Right hindlimb (tissue), 1 donor: ENCODE data around the gene KRTAP17-1.
"Not testable (repeated sequence)": the region's sequence is repeated elsewhere in the genome, so short reads cannot be mapped to it uniquely, and the experiment has no call there.

Source experiments
- DNase-seq: peaks from one replicate; pipeline ENCODE4 v3.0.0-alpha.2; 2018

The KRTAP17-1 gene

DNA sequence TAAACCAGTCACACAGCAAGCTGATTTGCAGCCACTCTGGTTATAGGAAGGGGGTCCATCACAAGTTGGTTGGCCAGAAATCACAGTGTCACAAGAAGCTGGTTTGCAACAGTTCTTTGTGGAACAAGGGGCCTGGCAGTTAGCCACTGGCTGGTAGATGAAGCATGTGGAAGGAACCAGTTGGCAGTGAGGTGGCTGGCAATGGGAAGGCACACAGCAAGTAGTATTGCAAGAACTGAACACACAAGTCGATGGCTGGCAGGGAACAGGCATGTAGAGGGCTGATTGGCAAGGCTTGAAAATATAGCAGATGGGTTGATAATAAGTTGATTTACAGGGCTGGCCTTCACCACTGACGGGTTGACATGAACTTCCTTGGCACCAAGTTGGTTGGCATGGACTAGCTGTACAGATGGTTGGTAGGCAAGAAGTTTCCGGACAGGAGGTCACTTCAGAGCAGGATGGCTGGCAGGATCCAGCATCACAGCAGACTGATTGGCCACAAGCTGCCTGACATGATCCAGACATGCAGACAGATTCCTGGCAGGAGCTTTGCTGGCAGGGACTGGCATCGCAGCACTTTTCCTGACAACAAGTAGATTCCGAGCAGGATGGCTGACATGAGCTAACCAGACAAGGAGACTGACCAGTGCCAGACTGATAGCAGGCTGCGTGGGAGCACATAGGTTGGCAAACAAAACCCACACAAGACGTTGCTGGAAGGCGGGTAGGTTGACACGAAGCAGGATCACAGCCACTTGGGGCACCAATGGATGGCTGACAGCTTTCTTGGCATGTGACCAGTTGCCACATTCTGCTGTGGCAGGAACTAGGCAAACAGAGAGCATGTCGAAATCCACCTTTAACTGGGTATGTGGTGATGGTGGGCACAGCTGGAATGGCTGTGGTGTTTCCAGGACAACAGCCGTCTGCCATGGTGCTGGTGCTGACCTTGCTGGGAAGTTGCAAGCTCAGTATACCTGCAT, 13.3 kb downstream of the KRTAP17-1 start, which contains the start of gene KRTAP29-1:
Gene KRTAP29-1, minus strand, starts transcription at position 936 of the 986 bp plus-strand sequence. Its CDS starts 0 bp downstream, at position 936.
- no peak for DNase-seq

- DNase-seq = no peak
These were observed 14.2 kb downstream of the KRTAP17-1 start for GRCh38 chr17:41301204-41301790.

GRCh38 chr17:41298458-41299135, 16.9 kb downstream of the KRTAP17-1 start:
- no peak for DNase-seq

DNA sequence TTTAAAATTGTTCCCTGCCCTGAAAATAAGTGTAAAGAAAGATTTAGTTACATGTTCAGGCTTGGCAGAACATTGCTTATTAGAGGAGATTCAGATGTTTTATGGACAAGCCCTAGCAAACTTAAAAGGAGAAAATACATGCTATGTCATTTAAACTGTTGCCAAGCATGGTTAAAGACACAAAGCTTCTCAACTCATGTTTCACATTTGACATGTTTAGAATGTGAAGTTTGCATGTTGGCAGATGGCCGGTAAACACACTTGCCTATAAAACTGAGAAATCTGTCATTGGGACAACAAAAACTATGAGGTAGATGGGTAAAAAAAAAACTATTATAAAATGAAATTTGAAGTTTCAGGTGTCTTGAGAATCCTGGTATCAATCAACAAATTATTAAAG, 18.7 kb downstream of the KRTAP17-1 start:
- DNase-seq = no peak

DNA sequence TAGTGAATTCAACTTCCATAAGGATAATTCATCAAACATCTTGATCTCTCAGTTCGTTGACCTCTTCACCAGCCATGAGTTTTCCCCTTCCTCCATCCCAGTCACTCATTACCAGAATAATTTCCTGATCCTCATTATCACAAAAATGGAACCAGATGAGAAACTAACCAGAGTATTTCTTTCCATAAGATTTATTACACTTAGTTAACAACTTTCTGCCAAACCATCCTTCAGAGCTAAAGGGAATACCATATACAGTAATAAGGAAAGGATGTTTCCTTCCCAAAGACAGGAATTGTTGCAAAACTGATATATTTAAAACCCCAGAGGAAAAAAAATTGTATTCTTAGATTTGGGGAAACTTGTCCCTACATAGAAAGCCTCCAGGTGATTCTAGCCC, 21.5 kb downstream of the KRTAP17-1 start:
- no peak for DNase-seq

- no peak for DNase-seq
These were observed 28.5 kb downstream of the KRTAP17-1 start for GRCh38 chr17:41287050-41287449.

DNA sequence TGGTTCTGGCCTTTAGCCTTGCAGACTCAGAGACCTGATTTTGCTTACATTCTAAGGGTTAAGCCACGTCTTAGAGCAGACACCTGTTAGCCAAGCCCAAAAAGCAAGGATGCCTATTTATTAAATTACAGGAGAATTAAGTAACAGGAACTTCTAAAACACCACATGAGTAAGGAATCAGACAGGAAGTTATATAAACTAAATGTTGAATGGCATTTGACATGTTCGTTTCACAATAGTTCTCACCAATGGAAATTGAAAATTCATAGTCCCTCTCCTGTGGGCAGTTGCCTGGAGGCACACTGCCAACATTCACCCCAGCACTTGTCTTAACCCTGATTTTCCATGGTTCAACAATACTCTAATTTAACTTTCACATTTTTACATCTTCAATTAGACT, 31.0 kb downstream of the KRTAP17-1 start:
- no peak for DNase-seq

GRCh38 chr17:41284043-41284442, 31.5 kb downstream of the KRTAP17-1 start:
- no peak for DNase-seq

- DNase-seq = no peak
These were observed 37.1 kb downstream of the KRTAP17-1 start for GRCh38 chr17:41278176-41278955.

DNA sequence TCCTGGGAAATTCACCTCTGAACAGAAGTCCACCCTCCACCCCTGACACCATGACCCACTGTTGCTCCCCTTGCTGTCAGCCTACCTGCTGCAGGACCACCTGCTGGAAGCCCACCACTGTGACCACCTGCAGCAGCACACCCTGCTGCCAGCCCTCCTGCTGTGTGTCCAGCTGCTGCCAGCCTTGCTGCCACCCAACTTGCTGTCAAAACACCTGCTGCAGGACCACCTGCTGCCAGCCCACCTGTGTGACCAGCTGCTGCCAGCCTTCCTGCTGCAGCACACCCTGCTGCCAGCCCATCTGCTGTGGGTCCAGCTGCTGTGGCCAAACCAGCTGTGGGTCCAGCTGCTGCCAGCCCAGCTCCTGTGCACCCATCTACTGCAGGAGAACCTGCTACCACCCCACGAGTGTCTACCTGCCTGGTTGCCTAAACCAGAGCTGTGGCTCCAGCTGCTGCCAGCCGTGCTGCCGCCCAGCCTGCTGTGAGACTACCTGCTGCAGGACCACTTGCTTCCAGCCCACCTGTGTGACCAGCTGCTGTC, 39.8 kb downstream of the KRTAP17-1 start, which contains the start of gene KRTAP9-7:
Gene KRTAP9-7, plus strand, starts transcription at position 51 of the 543 bp plus-strand sequence. Its CDS starts 0 bp downstream, at position 51.
- not testable (repeated sequence) for DNase-seq

DNA sequence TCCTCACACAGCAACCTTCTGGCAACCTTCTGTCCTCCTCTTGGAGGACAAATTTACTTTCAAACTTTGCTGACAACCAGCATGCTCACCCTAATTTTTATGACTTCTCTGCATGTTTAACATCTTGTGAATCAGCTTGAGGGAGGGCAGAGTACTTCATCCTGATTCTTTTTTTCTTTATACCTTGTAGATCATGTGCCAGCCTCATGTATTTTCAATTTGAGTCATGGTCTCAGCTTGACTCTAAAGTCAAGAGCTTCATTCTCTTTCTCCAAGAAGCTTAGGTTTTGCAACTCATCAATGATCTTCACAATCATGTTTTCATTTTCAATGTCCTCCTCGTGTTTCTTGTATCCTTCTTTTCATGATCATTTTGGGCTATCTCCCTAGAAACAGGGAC, 43.7 kb downstream of the KRTAP17-1 start:
- no peak for DNase-seq

DNA sequence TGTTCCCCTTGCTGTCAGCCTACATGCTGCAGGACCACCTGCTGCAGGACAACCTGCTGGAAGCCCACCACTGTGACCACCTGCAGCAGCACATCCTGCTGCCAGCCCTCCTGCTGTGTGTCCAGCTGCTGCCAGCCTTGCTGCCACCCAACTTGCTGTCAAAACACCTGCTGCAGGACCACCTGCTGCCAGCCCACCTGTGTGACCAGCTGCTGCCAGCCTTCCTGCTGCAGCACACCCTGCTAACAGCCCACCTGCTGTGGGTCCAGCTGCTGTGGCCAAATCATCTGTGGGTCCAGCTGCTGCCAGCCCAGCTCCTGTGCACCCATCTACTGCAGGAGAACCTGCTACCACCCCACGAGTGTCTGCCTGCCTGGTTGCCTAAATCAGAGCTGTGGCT, 44.2 kb downstream of the KRTAP17-1 start:
- DNase-seq = not testable (repeated sequence)

- no peak for DNase-seq
These were observed 47.8 kb downstream of the KRTAP17-1 start for GRCh38 chr17:41267711-41268110.

- no peak for DNase-seq
These were observed 50.4 kb downstream of the KRTAP17-1 start, which contains the start of gene KRTAP9-6 for GRCh38 chr17:41265078-41265477. KRTAP9-6 (plus strand) TSS chr17:41265378; CDS start chr17:41265378, 0 bp downstream.
